CD4-positive, alpha-beta T cell (primary cell): Measurements from ENCODE around the gene CHRNG. TPM values are rescaled to one million over a fixed set of nuclear protein-coding genes. Genes with fewer than 3 reads are reported as not detected.

ENCODE experiments used
- ATAC-seq: fragments of 200-7000 bp; cut with Tn5 transposase; one replicate; pipeline ENCODE4 v1.10.0; 2022; ENCODE audit warnings: mild to moderate bottlenecking; ENCODE audit not compliant: poor library complexity
- CTCF ChIA-PET: fragments of 350-600 bp; sonication (Branson Sonifier 250); formaldehyde crosslinking; loops from one replicate; lab custom pipeline; 2021; ENCODE audit warnings: antibody characterized with exemption, inconsistent platforms; lab: Charles Lee
- POLR2A ChIA-PET: fragments of 350-600 bp; sonication (Branson Sonifier 250); formaldehyde crosslinking; loops from one replicate; lab custom pipeline; 2021; ENCODE audit warnings: antibody characterized with exemption, inconsistent platforms; lab: Charles Lee
- DNase-seq, 14 experiments: peaks; one replicate each; pipeline ENCODE4 v3.0.0-alpha.2; 2013 to 2020; ENCODE audit warnings: mixed read lengths in 2 of 14
- H3K27ac ChIP-seq, 2 donors: one replicate each; pipeline versions ENCODE4 v1.5.1 to v1.7.0; 2013; ENCODE audit warnings: low read length in 2 of 2, low read depth in 1 of 2, mild to moderate bottlenecking in 1 of 2
- H3K27me3 ChIP-seq, 2 experiments: 1 replicate in 1 of 2; 2 replicates in 1 of 2; pipeline versions ENCODE4 v1.6.1 to v1.7.0; 2013; ENCODE audit warnings: low read length in 2 of 2, control low read depth in 1 of 2, mild to moderate bottlenecking in 1 of 2, moderate library complexity in 1 of 2; ENCODE audit not compliant: insufficient read depth in 2 of 2, control insufficient read depth in 1 of 2
- H3K36me3 ChIP-seq: one replicate; pipeline ENCODE4 v1.6.1; 2013; ENCODE audit warnings: low read length, control low read depth; ENCODE audit not compliant: insufficient read depth
- H3K4me1 ChIP-seq: one replicate; pipeline ENCODE4 v1.6.1; 2013; ENCODE audit warnings: low read length, control low read depth; ENCODE audit not compliant: insufficient read depth
- H3K4me3 ChIP-seq: one replicate; pipeline ENCODE4 v1.5.1; 2013; ENCODE audit warnings: mild to moderate bottlenecking, low read length, moderate library complexity
- H3K9me3 ChIP-seq, 2 experiments: 1 replicate in 1 of 2; 2 replicates in 1 of 2; pipeline versions ENCODE4 v1.6.1 to v1.7.0; 2013; ENCODE audit warnings: low read length in 2 of 2, mild to moderate bottlenecking in 2 of 2, control low read depth in 1 of 2, moderate library complexity in 1 of 2; ENCODE audit not compliant: control insufficient read depth in 1 of 2, insufficient read depth in 1 of 2
- H3K27ac Mint-ChIP-seq: one replicate; pipeline ENCODE4 v1.8.0; 2020; ENCODE audit warnings: mixed read lengths
- H3K27me3 Mint-ChIP-seq: one replicate; pipeline ENCODE4 v1.8.0; 2021; ENCODE audit warnings: mixed read lengths
- H3K36me3 Mint-ChIP-seq: one replicate; pipeline ENCODE4 v1.8.0; 2021; ENCODE audit warnings: low read depth, mixed read lengths
- H3K4me1 Mint-ChIP-seq: one replicate; pipeline ENCODE4 v1.8.0; 2021; ENCODE audit warnings: low read depth, mixed read lengths
- H3K4me3 Mint-ChIP-seq: one replicate; pipeline ENCODE4 v1.8.0; 2020; ENCODE audit warnings: mild to moderate bottlenecking, mixed read lengths
- H3K9me3 Mint-ChIP-seq: one replicate; pipeline ENCODE4 v1.8.0; 2020; ENCODE audit warnings: mixed read lengths
- intact Hi-C, 2 experiments: fragments of 100-400 bp; cut with DNase I in 1 of 2; cut with micrococcal nuclease in 1 of 2; formaldehyde crosslinking; loops; one replicate each; pipeline versions ENCODE4 v1.15.1 to v1.9.0; 2023 to 2025; cut with DNase I, micrococcal nuclease
- total RNA-seq, 174 experiments: library from RNA in 2 of 174; stranded (reverse) in 2 of 174; gene quantifications; one replicate each; pipeline ENCODE4 v1.2.3 and lab custom pipeline; 2021 to 2026
- TF ChIP-seq, protein P1 (sequence below): fragments of 200-600 bp; IDR thresholded peaks from one replicate; pipeline ENCODE4 v1.8.0; 2022; ENCODE audit warnings: antibody characterized with exemption, mild to moderate bottlenecking

Gene CHRNG
- total RNA-seq, 2 experiments from 2014 or later: not detected

DNA sequence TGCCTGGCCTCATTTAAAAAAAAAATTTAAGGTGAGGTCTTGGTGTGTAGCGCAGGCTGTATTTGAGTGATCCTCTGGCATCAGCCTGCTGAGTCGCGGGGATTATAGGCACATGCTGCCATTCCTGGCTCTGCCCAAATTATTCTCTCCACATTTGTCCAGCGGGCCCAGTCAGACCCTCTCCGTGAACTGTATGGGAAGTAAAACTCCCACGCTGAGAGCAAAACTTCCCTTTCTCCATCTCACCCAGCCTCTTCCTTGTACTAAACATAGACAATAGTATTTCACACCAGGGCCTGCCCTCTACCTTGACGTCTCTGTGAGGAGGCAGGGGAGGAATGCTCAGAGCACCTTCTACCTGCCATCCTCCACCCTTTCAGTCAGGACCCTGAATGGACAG lies 48.0 kb downstream of the CHRNG start:
- ATAC-seq: no peak
- Histone ChIP-seq H3K27me3 (no peaks in the 10 kb centered on the region), H3K9me3 (peaks cover 0 to 5% of the 10 kb centered on the region in 2 experiments), H3K4me1 (no peaks in the 10 kb centered on the region), H3K27ac (no peak overlapping the region), H3K4me3 (no peak overlapping the region), H3K36me3 (peaks cover 8% of the 10 kb centered on the region)
- no peak overlapping the region for H3K4me3 Mint-ChIP-seq
- no peaks in the 10 kb centered on the region for H3K4me1 Mint-ChIP-seq
- POLR2A ChIA-PET: no interaction called here
- no peak for DNase-seq
- CTCF ChIA-PET: no interaction called here
- no peaks in the 10 kb centered on the region for H3K27me3 Mint-ChIP-seq
- no peaks in the 10 kb centered on the region for H3K9me3 Mint-ChIP-seq
- intact Hi-C loops: no loop called here
- peaks cover 30% of the 10 kb centered on the region for H3K36me3 Mint-ChIP-seq
- no peak overlapping the region for H3K27ac Mint-ChIP-seq
- TF ChIP-seq, protein P1, sequence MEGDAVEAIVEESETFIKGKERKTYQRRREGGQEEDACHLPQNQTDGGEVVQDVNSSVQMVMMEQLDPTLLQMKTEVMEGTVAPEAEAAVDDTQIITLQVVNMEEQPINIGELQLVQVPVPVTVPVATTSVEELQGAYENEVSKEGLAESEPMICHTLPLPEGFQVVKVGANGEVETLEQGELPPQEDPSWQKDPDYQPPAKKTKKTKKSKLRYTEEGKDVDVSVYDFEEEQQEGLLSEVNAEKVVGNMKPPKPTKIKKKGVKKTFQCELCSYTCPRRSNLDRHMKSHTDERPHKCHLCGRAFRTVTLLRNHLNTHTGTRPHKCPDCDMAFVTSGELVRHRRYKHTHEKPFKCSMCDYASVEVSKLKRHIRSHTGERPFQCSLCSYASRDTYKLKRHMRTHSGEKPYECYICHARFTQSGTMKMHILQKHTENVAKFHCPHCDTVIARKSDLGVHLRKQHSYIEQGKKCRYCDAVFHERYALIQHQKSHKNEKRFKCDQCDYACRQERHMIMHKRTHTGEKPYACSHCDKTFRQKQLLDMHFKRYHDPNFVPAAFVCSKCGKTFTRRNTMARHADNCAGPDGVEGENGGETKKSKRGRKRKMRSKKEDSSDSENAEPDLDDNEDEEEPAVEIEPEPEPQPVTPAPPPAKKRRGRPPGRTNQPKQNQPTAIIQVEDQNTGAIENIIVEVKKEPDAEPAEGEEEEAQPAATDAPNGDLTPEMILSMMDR: no peak

DNA sequence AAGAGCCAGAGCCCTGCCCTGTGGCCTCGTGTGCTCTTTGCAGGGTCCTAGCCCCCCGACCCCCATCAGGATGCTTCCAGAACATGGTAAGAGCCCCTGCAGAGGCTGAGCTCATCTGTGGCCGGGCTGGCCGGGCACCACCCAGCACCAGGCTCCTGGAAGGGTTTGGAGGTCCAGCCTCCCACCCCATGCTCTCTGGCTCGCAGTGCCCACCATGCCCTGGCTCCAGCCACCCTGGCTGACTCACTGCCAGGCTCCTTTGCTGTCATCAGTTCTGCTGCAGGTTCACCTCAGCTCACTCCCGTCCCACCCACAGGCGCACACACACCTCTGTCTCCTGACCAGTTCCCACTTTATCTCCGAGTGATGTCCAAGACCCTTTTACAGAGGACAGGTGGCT lies 48.5 kb downstream of the CHRNG start:
- peaks cover 25% of the 10 kb centered on the region for H3K36me3 Mint-ChIP-seq
- no peaks in the 10 kb centered on the region for H3K9me3 Mint-ChIP-seq
- Histone ChIP-seq H3K4me3 (no peak overlapping the region), H3K36me3 (peaks cover 4% of the 10 kb centered on the region), H3K9me3 (peaks cover 0 to 5% of the 10 kb centered on the region in 2 experiments), H3K27me3 (no peaks in the 10 kb centered on the region), H3K4me1 (no peaks in the 10 kb centered on the region), H3K27ac (no peak overlapping the region)
- POLR2A ChIA-PET: no interaction called here
- ATAC-seq: no peak
- no peak overlapping the region for H3K4me3 Mint-ChIP-seq
- H3K4me1 Mint-ChIP-seq: no peaks in the 10 kb centered on the region
- H3K27me3 Mint-ChIP-seq: no peaks in the 10 kb centered on the region
- no peak for DNase-seq
- TF ChIP-seq, protein P1: no peak
- no peak overlapping the region for H3K27ac Mint-ChIP-seq
- intact Hi-C loops: no loop called here
- CTCF ChIA-PET: no interaction called here

DNA sequence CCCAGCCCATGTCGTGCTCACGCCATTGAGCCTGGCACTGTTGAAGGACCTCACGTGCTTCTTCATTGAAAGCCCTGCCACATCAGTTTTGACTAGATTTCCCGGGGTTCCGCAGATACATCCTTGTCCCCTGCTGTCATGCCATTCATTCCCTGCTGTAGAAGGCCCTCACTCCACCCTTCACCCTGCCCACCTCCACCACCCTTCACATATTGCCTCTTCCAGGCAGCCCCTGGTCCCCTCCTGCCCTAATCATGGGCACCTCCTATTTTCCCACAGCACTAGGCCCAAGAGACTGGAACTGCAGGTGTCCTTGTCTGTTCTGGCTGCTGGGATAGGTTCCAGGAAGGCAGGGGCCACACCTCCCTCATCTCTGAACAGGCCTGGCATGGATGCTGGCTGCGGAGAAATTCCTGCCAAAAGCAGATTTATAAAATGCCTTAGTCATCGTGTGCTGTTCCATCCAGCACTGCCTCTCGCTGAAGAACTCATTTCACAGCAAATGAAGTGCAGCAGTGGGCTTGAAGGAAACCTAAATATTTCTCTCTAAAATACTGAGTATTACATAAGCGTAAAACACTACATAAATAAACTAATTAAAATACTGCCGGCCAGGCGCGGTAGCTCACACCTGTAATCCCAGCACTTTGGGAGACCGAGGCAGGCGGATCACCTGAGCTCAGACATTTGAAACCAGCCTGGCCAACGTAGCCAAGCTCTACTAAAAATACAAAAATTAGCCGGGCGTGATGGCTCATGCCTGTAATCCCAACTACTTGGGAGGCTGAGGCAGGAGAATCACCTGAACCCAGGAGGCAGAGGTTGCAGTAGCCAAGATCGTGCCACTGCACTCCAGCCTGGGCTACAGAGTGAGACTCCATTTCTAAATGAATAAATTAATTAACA lies 49.4 kb downstream of the CHRNG start:
- DNase-seq (no peak), ATAC-seq (no peak)
- Histone ChIP-seq H3K4me1 (no peaks in the 10 kb centered on the region), H3K36me3 (no peaks in the 10 kb centered on the region), H3K27me3 (no peaks in the 10 kb centered on the region), H3K4me3 (no peak overlapping the region), H3K9me3 (peaks cover 0 to 4% of the 10 kb centered on the region in 2 experiments), H3K27ac (no peak overlapping the region)
- POLR2A ChIA-PET: no interaction called here
- Mint-ChIP-seq H3K36me3 (peaks cover 17% of the 10 kb centered on the region), H3K27ac (no peak overlapping the region), H3K4me1 (no peaks in the 10 kb centered on the region), H3K9me3 (no peaks in the 10 kb centered on the region), H3K4me3 (no peak overlapping the region), H3K27me3 (no peaks in the 10 kb centered on the region)
- intact Hi-C loops: no loop called here
- TF ChIP-seq, protein P1: no peak
- CTCF ChIA-PET: no interaction called here
